CD14-positive monocyte (primary cell): ENCODE measurements around the gene GCDH. TPM values are rescaled to one million over a fixed set of nuclear protein-coding genes. Genes with fewer than 3 reads are reported as not detected.

Experiments used
- DNase-seq, 3 donors: peaks; one replicate each; pipeline ENCODE4 v3.0.0-alpha.2; 2011 to 2022
- H2AFZ ChIP-seq: 2 replicates; pipeline ENCODE4 v1.6.0; 2012; ENCODE audit warnings: mild to moderate bottlenecking, low read depth, low read length, inconsistent platforms; ENCODE audit not compliant: insufficient read depth, poor library complexity, severe bottlenecking
- H3K27ac ChIP-seq, 2 donors: 1 replicate in 1 of 2; 2 replicates in 1 of 2; pipeline ENCODE4 v1.5.1; 2012 to 2013; ENCODE audit warnings: low read length in 2 of 2, control low read depth in 1 of 2, inconsistent platforms in 1 of 2, low read depth in 1 of 2, mild to moderate bottlenecking in 1 of 2
- H3K27me3 ChIP-seq, 2 donors: one replicate each; pipeline versions ENCODE4 v1.6.0 to v1.6.1; 2011 to 2013; ENCODE audit warnings: low read length in 2 of 2; ENCODE audit not compliant: control insufficient read depth in 2 of 2, insufficient read depth in 2 of 2
- H3K36me3 ChIP-seq, 2 donors: replicated peaks in 1 of 2; 1 replicate in 1 of 2; 2 replicates in 1 of 2; pipeline versions ENCODE4 v1.5.1 to v1.6.1; 2012 to 2013; ENCODE audit warnings: low read length in 2 of 2, control low read depth in 1 of 2, inconsistent platforms in 1 of 2, mild to moderate bottlenecking in 1 of 2; ENCODE audit not compliant: insufficient read depth in 2 of 2, control insufficient read depth in 1 of 2
- H3K4me1 ChIP-seq, 2 donors: 1 replicate in 1 of 2; 2 replicates in 1 of 2; pipeline versions ENCODE4 v1.5.1 to v1.6.1; 2012 to 2013; ENCODE audit warnings: low read length in 2 of 2, control low read depth in 1 of 2, inconsistent platforms in 1 of 2, mild to moderate bottlenecking in 1 of 2, moderate library complexity in 1 of 2; ENCODE audit not compliant: insufficient read depth in 2 of 2, control insufficient read depth in 1 of 2
- H3K4me2 ChIP-seq: replicated peaks from 2 replicates; pipeline ENCODE3; 2012; ENCODE audit warnings: low read length, moderate library complexity, mild to moderate bottlenecking; ENCODE audit not compliant: poor library complexity, severe bottlenecking; ENCODE audit errors: extremely low read depth
- H3K4me3 ChIP-seq, 3 experiments: fragments of 200-600 bp in 1 of 3; sonication (generic) in 1 of 3; replicated peaks in 1 of 3; 1 replicate in 2 of 3; 2 replicates in 1 of 3; pipeline ENCODE4 v1.5.1; 2011 to 2013; ENCODE audit warnings: low read length in 3 of 3, mild to moderate bottlenecking in 3 of 3, control low read depth in 2 of 3, low read depth in 2 of 3, inconsistent platforms in 1 of 3, moderate library complexity in 1 of 3
- H3K79me2 ChIP-seq: 2 replicates; pipeline ENCODE4 v1.6.0; 2012; ENCODE audit warnings: mild to moderate bottlenecking, control low read depth, inconsistent platforms, low read length, moderate library complexity; ENCODE audit not compliant: insufficient read depth
- H3K9ac ChIP-seq: 2 replicates; pipeline ENCODE4 v1.6.0; 2017; ENCODE audit warnings: low read length, mild to moderate bottlenecking; ENCODE audit not compliant: insufficient read depth, poor library complexity, severe bottlenecking
- H3K9me3 ChIP-seq, 2 donors: replicated peaks in 1 of 2; 1 replicate in 1 of 2; 2 replicates in 1 of 2; pipeline versions ENCODE4 v1.5.1 to v1.6.1; 2012 to 2013; ENCODE audit warnings: low read length in 2 of 2, control low read depth in 1 of 2; ENCODE audit not compliant: control insufficient read depth in 1 of 2, insufficient read depth in 1 of 2
- H4K20me1 ChIP-seq: 2 replicates; pipeline ENCODE4 v1.6.0; 2012; ENCODE audit warnings: mild to moderate bottlenecking, low read length, control low read depth, moderate library complexity; ENCODE audit not compliant: insufficient read depth
- H3K27ac Mint-ChIP-seq, 7 donors: one replicate each; pipeline ENCODE4 v1.8.0; 2020; ENCODE audit warnings: mild to moderate bottlenecking in 7 of 7, mixed read lengths in 7 of 7, moderate library complexity in 6 of 7, inconsistent platforms in 2 of 7
- H3K27me3 Mint-ChIP-seq, 3 donors: one replicate each; pipeline ENCODE4 v1.8.0; 2021 to 2022; ENCODE audit warnings: low read depth in 3 of 3, mild to moderate bottlenecking in 3 of 3, mixed read lengths in 3 of 3, moderate library complexity in 3 of 3, inconsistent platforms in 1 of 3
- H3K36me3 Mint-ChIP-seq, 2 donors: one replicate each; pipeline ENCODE4 v1.8.0; 2020; ENCODE audit warnings: mixed read lengths in 2 of 2, inconsistent platforms in 1 of 2, mild to moderate bottlenecking in 1 of 2
- H3K4me1 Mint-ChIP-seq: one replicate; pipeline ENCODE4 v1.8.0; 2020; ENCODE audit warnings: mild to moderate bottlenecking, mixed read lengths
- H3K4me3 Mint-ChIP-seq, 2 donors: one replicate each; pipeline ENCODE4 v1.8.0; 2020; ENCODE audit warnings: mild to moderate bottlenecking in 2 of 2, mixed read lengths in 2 of 2, moderate library complexity in 1 of 2
- H3K9me3 Mint-ChIP-seq, 7 donors: one replicate each; pipeline ENCODE4 v1.8.0; 2020 to 2022; ENCODE audit warnings: mixed read lengths in 7 of 7, mild to moderate bottlenecking in 6 of 7, moderate library complexity in 6 of 7, inconsistent platforms in 2 of 7
- CTCF ChIP-seq: fragments of 200-600 bp; IDR thresholded peaks from one replicate; pipeline ENCODE4 v1.8.0; 2022; ENCODE audit warnings: antibody characterized with exemption, mild to moderate bottlenecking
- WGBS: methylation state at CpG from one replicate; pipeline ENCODE4 v1.1.5; 2013; ENCODE audit warnings: missing lambda C conversion rate; ENCODE audit not compliant: insufficient coverage; 5-methylcytosine and 5-hydroxymethylcytosine counted together
- intact Hi-C, 2 donors: fragments of 100-400 bp; cut with micrococcal nuclease; formaldehyde crosslinking; loops; one replicate each; pipeline versions ENCODE4 v1.15.0 to v1.15.1; 2023
- polyA plus RNA-seq, 3 donors: library from polyadenylated mRNA; depleted of rRNA in 1 of 3; unstranded in 2 of 3; stranded (reverse) in 1 of 3; fragments of 300-500 nt in 2 of 3; fragments of >200 nt in 1 of 3; fragmentation: Illumina TruSeq in 2 of 3; gene quantifications; 1 replicate in 2 of 3; 2 replicates in 1 of 3; pipeline ENCODE4 v1.2.3, GENCODE V29; 2012 to 2021

Gene GCDH
- polyA plus RNA-seq, 3 donors = 7.3 to 30.5 (median 9.6) TPM

GRCh38 chr19:12865746-12866415 lies 25.1 kb upstream of the GCDH start:
- Histone ChIP-seq H2AFZ (no peak overlapping the region), H3K4me2 (no peak overlapping the region), H3K79me2 (no peaks in the 10 kb centered on the region), H3K36me3 (no peaks in the 10 kb centered on the region), H3K9ac (no peak overlapping the region), H3K4me1 (peaks cover 12 to 13% of the 10 kb centered on the region in 2 donors), H3K27me3 (peaks cover 0 to 2% of the 10 kb centered on the region in 2 donors), H3K27ac (no peak overlapping the region), H4K20me1 (no peaks in the 10 kb centered on the region), H3K9me3 (no peaks in the 10 kb centered on the region), H3K4me3 (no peak overlapping the region)
- Mint-ChIP-seq H3K36me3 (no peaks in the 10 kb centered on the region), H3K4me3 (no peak overlapping the region), H3K27ac (no peak overlapping the region), H3K9me3 (peaks cover 0 to 7% (median 0%) of the 10 kb centered on the region in 7 donors), H3K4me1 (peaks cover 6% of the 10 kb centered on the region), H3K27me3 (peaks cover 2 to 15% (median 12%) of the 10 kb centered on the region in 3 donors)
- no peak for DNase-seq
- intact Hi-C loops = no loop called here
- 91% methylated on average over 17 of the region's 19 CpGs for WGBS
- no peak for TF ChIP-seq CTCF

GRCh38 chr19:12866416-12867119 lies 24.4 kb upstream of the GCDH start:
- Histone ChIP-seq H3K4me1 (peaks cover 12 to 13% of the 10 kb centered on the region in 2 donors), H2AFZ (peak overlapping the region; percentile 91), H3K9ac (no peak overlapping the region), H3K27me3 (peaks cover 0 to 2% of the 10 kb centered on the region in 2 donors), H3K79me2 (no peaks in the 10 kb centered on the region), H3K36me3 (no peaks in the 10 kb centered on the region), H3K4me2 (peak overlapping the region; percentile 93), H4K20me1 (no peaks in the 10 kb centered on the region), H3K4me3 (peak overlapping the region in 1 of 3 experiments; percentile 81), H3K9me3 (no peaks in the 10 kb centered on the region), H3K27ac (no peak overlapping the region)
- Mint-ChIP-seq H3K4me3 (peak overlapping the region in 1 of 2 donors; percentile 65), H3K9me3 (peaks cover 0 to 8% (median 0%) of the 10 kb centered on the region in 7 donors), H3K27ac (no peak overlapping the region), H3K27me3 (peaks cover 0 to 15% (median 12%) of the 10 kb centered on the region in 3 donors), H3K36me3 (no peaks in the 10 kb centered on the region), H3K4me1 (peaks cover 6% of the 10 kb centered on the region)
- DNase-seq = no peak
- intact Hi-C loops = no loop called here
- no peak for TF ChIP-seq CTCF
- over 99% methylated on average over 16 of the region's 29 CpGs for WGBS
